ENCODE data around the gene SSX4.
"Not testable (repeated sequence)": the region's sequence is repeated elsewhere in the genome, so short reads cannot be mapped to it uniquely, and the experiment has no call there.

SSX4 gene, protein sequence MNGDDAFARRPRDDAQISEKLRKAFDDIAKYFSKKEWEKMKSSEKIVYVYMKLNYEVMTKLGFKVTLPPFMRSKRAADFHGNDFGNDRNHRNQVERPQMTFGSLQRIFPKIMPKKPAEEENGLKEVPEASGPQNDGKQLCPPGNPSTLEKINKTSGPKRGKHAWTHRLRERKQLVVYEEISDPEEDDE

GRCh38 chrX:48383239-48383638, at the start of gene SSX4:
TSS of gene SSX4 (plus strand) at chrX:48383539. CDS start at chrX:48384054, 515 bp downstream.
- DNase-seq (ENCODE audit: low read depth), result not testable (repeated sequence)

DNA sequence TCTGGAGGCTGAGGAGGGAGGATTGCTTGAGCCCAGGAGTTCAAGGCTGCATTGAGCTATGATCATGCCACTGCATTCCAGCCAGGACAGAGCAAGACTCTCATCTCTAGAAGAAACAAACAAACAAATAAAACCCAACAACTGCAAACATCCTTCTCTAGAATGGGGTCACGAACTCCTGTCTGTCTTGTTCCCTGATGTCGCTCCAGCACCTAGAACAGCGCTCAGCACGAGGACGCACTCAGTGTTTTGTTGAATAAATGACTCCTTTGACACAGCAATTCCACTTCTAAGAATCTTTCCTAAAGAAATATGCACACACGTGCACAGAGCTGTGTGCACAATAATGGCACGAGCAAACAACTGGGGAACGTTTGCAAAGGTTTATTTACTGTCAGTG, 37.3 kb upstream of the SSX4 start:
- DNase-seq (ENCODE audit: low read depth), result not testable (repeated sequence)

GRCh38 chrX:48356315-48357094, 26.8 kb upstream of the SSX4 start, which contains the start of gene SSX3:
TSS of gene SSX3 (minus strand) at chrX:48356703. CDS start at chrX:48355249, 1,454 bp downstream.
- DNase-seq (ENCODE audit: low read depth), result not testable (repeated sequence)

DNA sequence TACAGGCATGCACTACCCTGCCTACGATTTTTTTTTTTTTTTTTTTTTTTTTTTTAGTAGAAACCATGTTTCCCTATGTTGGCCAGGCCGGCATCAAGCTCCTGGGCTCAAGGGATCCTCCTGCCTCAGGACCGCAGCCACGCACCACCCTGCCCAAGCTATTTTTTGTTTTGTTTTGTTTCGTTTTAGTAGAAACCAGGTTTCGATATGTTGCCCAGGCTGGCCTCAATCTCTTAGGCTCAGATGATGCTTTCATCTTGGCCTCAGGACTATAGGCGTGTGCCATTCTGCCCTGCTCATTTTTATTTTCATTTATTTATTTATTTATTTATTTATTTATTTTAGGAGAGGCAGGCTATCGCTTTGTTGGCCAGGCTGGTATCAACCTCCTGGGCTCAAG, 25.7 kb upstream of the SSX4 start:
- no peak for DNase-seq (ENCODE audit: low read depth)

GRCh38 chrX:48359281-48359680, 24.1 kb upstream of the SSX4 start:
- not testable (repeated sequence) for DNase-seq (ENCODE audit: low read depth)

DNA sequence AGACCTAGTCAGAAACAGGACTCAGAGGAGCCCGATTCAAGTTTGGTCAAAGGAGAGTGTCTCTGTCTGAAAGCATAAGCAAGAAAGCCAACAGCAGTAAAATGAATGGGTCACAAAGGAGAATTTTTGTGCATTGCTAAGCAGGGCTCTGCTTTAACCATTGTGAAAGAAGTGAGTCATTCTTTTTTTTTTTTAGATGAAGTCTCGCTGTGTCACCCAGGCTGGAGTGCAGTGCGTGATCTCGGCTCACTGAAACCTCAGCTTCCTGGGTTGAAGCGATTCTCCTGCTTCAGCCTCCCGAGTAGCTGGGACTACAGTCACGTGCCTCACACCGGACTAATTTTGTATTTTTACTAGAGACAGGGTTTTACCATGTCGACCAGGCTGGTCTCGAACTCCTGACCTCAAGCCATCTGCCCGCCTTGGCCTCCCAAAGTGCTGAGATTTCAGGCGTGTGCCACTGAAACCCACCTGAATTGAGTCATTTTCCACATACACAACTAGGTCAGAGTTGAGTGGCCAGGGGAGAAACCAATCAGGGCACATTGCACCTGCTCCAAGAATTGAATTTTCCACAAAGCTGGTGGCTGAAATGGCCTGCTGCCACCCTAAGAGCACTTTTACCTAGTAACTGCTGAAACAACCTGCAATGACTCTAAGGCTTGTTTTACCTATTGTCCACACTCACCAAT, 15.5 kb upstream of the SSX4 start:
- DNase-seq (ENCODE audit: low read depth), result not testable (repeated sequence)

DNA sequence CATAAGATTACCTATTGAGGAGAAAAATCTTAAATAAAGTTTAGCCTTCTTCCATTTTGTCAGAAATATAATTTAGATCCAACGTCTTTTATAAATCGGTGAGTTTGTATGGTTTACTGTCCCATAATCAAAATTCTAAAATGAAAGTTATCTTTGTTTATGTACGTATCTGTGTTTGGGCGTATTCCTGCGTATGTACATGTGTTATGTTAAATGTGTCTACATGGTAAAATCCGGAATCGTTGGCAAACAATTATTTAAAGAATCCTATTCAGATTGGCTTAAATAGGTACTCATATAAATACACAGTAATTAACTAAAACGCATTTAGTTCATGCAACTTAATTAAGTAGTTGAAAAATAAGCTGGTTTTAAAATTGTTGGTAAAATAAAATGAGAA, 12.9 kb upstream of the SSX4 start:
- not testable (repeated sequence) for DNase-seq (ENCODE audit: low read depth)

DNA sequence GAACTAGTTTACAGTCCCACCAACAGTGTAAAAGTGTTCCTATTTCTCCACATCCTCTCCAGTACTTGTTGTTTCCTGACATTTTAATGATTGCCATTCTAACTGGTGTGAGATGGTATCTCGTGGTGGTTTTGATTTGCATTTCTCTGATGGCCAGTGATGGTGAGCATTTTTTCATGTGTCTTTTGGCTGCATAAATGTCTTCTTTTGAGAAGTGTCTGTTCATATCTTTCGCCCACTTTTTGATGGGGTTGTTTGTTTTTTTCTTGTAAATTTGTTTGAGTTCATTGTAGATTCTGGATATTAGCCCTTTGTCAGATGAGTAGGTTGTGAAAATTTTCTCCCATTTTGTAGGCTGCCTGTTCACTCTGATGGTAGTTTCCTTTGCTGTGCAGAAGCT, 13.6 kb downstream of the SSX4 start:
- not testable (repeated sequence) for DNase-seq (ENCODE audit: low read depth)

DNA sequence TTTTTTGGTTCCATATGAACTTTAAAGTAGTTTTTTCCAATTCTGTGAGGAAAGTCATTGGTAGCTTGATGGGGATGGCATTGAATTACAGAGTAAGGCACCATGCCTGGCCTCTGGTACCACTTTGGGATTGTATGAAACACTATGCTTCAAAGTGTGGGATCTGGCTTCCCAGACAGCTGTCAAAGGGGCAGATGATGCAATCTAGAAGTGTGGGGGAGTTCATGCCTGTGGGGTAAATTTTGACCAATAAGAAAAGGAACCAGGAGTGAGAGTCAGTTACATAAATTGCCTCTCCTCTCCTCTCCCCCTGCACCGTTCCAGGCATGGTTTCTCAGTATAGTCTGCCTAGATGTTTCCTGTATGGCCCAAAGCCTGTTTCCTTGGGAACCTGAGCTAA, 14.5 kb downstream of the SSX4 start:
- DNase-seq (ENCODE audit: low read depth), result not testable (repeated sequence)

DNA sequence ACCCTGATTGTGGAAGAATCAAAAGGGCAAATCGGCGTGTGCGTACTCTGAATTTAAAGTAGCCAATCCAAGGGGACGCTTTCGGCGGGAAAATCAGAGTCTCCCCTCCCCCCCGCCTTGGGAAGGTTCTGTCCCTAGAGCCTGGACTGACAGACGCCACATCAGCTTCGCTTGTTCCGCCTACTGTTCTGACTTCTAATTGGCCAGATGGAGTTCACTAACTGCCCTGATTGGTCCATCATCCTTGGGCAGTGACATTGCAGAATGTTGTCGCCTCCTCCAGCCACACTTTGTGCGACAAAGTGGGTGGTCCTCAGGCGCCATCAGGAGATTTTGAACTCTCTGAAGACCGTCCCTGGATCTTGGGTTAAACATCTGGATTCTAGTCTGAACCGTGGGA, 28.5 kb downstream of the SSX4 start, which contains the start of gene SSX4B:
SSX4B (minus strand) TSS at position 101 of the 400 bp plus-strand sequence. CDS start 588 bp downstream, outside the sequence.
- DNase-seq (ENCODE audit: low read depth), result not testable (repeated sequence)

DNA sequence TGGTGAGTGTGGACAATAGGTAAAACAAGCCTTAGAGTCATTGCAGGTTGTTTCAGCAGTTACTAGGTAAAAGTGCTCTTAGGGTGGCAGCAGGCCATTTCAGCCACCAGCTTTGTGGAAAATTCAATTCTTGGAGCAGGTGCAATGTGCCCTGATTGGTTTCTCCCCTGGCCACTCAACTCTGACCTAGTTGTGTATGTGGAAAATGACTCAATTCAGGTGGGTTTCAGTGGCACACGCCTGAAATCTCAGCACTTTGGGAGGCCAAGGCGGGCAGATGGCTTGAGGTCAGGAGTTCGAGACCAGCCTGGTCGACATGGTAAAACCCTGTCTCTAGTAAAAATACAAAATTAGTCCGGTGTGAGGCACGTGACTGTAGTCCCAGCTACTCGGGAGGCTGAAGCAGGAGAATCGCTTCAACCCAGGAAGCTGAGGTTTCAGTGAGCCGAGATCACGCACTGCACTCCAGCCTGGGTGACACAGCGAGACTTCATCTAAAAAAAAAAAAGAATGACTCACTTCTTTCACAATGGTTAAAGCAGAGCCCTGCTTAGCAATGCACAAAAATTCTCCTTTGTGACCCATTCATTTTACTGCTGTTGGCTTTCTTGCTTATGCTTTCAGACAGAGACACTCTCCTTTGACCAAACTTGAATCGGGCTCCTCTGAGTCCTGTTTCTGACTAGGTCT, 43.8 kb downstream of the SSX4 start:
- not testable (repeated sequence) for DNase-seq (ENCODE audit: low read depth)

DNA sequence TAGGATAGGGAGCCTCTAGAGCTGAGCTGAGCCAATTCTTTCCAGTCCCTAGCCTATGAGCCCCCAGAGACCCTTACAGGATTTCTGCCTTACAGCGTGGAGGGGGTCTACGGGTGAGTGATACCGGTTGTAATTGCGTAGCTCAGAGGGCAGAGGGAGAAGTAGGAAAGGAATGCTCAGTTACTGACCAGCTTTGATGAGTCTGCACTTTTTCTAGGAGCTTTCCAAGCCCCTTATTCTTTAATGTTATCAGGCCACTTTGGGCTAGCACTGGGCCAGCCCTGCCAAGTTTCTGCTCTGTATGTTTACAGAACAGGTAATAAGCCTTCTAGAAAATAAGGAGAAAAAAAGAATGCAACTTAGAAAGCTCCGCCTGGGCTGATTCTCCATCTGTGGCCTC, 46.3 kb downstream of the SSX4 start:
- DNase-seq (ENCODE audit: low read depth), result not testable (repeated sequence)

DNA sequence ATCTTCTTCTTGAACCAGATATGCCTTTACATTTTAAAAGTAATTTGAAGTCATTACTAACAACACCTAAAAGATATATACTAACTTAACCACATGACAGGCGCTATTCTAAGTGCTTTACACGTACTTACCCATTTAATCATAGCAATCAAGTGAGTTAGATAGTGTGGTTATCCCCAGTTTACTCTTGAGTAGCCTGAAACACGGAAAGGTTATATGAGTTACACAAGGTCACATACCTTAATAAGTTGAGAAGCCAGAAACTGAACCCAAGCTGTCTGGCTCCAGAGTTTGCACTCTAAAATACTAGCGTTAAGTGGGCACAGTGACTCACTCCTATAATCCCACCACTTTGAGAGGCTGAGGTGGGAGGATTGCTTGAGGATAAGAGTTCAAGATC, 46.8 kb downstream of the SSX4 start:
- DNase-seq (ENCODE audit: low read depth), result not testable (repeated sequence)

DNA sequence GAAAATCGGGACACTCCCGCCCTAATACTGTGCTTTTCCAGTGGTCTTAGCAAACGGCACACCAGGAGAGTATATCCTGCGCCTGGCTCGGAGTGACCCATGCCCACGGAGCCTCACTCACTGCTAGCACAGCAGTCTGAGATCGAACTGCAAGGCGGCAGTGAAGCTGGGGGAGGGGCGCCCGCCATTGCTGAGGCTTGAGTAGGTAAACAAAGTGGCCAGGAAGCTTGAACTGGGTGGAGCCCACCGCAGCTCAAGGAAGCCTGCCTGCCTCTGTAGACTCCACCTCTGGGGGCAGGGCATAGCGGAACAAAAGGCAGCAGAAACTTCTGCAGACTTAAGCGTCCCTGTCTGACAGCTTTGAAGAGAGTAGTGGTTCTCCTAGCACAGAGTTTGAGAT, 50.4 kb downstream of the SSX4 start:
- not testable (repeated sequence) for DNase-seq (ENCODE audit: low read depth)
